Uterus (tissue), 2 donors: ENCODE results near the gene BCAT1.

Experiments
- POLR2A ChIP-seq, 2 donors: fragments of 450-650 bp; IDR thresholded peaks; one replicate each; pipeline ENCODE4 v1.6.1; 2016; ENCODE audit warnings: antibody characterized with exemption in 2 of 2, mild to moderate bottlenecking in 1 of 2, moderate library complexity in 1 of 2
- TF ChIP-seq, protein P1 (sequence below), 4 experiments: fragments of 200-600 bp in 2 of 4; fragments of 450-650 bp in 2 of 4; sonication (generic) in 2 of 4; IDR thresholded peaks; one replicate each; pipeline ENCODE4 v1.5.1; 2016 to 2019; ENCODE audit warnings: antibody characterized with exemption in 4 of 4, mild to moderate bottlenecking in 2 of 4, moderate library complexity in 1 of 4

DNA sequence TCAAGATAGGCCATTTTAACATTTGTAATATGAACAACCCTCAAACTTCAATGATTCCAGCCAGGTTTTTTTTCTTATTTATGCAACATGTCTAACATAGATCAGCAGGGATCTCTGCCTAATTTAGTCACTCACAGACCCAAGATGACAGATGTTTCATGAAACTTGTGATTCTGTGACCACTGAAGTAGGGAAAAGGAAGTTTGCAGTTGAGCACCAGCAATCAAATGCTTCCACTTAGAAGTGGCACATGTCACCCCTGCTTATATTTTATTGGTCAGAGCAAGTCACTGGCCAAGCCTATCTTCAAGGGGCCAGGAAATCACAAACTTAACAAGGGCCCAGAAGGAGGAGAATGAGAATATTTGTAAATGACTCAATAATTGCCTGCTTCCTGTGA, 150.6 kb downstream of the BCAT1 start:
- TF ChIP-seq POLR2A (IDR thresholded peaks at IDR 0.05) = no peak
- TF ChIP-seq, protein P1, sequence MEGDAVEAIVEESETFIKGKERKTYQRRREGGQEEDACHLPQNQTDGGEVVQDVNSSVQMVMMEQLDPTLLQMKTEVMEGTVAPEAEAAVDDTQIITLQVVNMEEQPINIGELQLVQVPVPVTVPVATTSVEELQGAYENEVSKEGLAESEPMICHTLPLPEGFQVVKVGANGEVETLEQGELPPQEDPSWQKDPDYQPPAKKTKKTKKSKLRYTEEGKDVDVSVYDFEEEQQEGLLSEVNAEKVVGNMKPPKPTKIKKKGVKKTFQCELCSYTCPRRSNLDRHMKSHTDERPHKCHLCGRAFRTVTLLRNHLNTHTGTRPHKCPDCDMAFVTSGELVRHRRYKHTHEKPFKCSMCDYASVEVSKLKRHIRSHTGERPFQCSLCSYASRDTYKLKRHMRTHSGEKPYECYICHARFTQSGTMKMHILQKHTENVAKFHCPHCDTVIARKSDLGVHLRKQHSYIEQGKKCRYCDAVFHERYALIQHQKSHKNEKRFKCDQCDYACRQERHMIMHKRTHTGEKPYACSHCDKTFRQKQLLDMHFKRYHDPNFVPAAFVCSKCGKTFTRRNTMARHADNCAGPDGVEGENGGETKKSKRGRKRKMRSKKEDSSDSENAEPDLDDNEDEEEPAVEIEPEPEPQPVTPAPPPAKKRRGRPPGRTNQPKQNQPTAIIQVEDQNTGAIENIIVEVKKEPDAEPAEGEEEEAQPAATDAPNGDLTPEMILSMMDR (IDR thresholded peaks at IDR 0.05) = no peak
